ENCODE measurements around the gene UNCX.

GRCh38 chr7:1279041-1279440 lies 46.4 kb downstream of the UNCX start:
- TF ChIP-seq NFIC (IDR thresholded peaks at IDR 0.05) (no peak), BRF1 (IDR thresholded peaks at IDR 0.05; ENCODE audit: borderline replicate concordance, extremely low read depth, insufficient read length) (no peak), PHF8 (IDR thresholded peaks at IDR 0.05; ENCODE audit: borderline replicate concordance, low read length) (no peak), CTCF (IDR thresholded peaks at IDR 0.05 in 2 of 3, conservative IDR thresholded peaks at IDR 0.05 in 1 of 3; ENCODE audit: insufficient read depth in 2 of 3, low read depth in 1 of 3, low read length in 3 of 3) (no peak), HMGXB4 (CRISPR knock-in tag; IDR thresholded peaks at IDR 0.05) (no peak), KAT7 (CRISPR knock-in tag; IDR thresholded peaks at IDR 0.05; ENCODE audit: borderline replicate concordance) (no peak), PML (IDR thresholded peaks at IDR 0.05; ENCODE audit: low read length) (no peak)
